Epithelial cell of prostate (primary cell): ENCODE results near the gene GALNT12.

Experiments
- DNase-seq: peaks from one replicate; pipeline ENCODE4 v3.0.0-alpha.2; 2011; ENCODE audit warnings: low read depth, low spot score
- H3K27ac ChIP-seq: fragments of 450-650 bp; 2 replicates; pipeline ENCODE4 v1.5.1; 2017; ENCODE audit warnings: mild to moderate bottlenecking

The GALNT12 gene

GRCh38 chr9:98851730-98852459, 44.4 kb downstream of the GALNT12 start:
- DNase-seq, result no peak
- H3K27ac ChIP-seq, result no peak overlapping the region

DNA sequence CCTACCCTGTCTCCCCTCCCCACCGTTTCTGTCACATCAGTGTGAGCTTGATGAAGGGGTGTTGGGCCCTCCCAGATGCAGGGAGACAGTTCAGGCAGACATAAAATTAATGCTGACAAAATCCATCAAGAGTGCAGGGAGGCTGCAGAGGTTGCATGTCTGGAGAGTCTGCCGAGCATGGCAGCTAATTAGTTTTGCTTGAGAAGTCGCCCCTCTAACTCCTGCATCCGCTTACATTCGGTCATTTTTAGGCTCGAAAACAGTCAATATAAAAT, 44.9 kb downstream of the GALNT12 start:
- DNase-seq, result no peak
- H3K27ac ChIP-seq, result no peak overlapping the region

- no peak overlapping the region for H3K27ac ChIP-seq
- DNase-seq, result no peak
These were observed 45.5 kb downstream of the GALNT12 start for GRCh38 chr9:98852961-98853360.

GRCh38 chr9:98854266-98854665, 46.8 kb downstream of the GALNT12 start:
- no peak for DNase-seq
- no peak overlapping the region for H3K27ac ChIP-seq

GRCh38 chr9:98855592-98855991, 48.1 kb downstream of the GALNT12 start:
- no peak for DNase-seq
- no peak overlapping the region for H3K27ac ChIP-seq

DNA sequence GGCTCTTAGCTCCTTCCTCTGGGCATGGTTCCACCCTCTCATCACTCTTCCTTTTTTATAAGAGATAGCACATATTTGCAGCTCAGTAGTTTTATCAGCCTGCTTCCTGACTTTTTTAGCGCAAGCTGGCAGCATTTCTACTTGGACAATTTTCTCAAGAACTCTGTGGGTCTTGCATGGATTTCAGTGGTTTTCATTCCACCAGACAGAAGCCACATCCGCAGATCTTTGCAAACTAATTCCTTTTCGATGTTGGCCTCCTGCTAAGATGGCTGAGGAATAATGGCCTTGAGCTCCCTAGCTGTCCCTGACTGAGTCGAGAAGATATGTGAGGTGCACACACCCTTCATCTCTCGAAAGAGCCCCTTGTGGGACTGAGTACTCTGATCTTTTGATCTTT, 49.5 kb downstream of the GALNT12 start:
- no peak overlapping the region for H3K27ac ChIP-seq
- DNase-seq, result no peak

GRCh38 chr9:98859941-98860340, 52.5 kb downstream of the GALNT12 start:
- no peak for DNase-seq
- H3K27ac ChIP-seq, result no peak overlapping the region

DNA sequence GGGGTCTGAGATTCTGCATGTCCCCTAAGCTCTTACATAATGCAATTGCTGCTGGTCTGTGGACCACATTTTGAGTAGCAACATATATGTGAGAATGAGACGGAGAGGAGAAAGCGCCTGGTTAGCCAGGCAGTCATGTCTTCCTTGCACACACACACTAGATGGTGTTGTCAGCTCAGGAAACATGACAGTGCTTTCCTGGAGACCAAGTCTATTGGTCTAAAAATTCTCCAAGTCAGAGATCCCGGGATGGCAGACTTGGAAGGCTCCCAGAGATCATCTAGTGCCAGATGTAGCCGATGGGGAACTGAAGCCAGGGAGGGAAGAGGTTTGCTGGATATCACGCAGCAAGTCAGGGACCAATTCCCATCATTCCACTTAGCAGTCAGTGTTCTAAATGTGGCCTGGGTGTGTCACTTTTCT, 53.4 kb downstream of the GALNT12 start:
- DNase-seq, result no peak
- H3K27ac ChIP-seq, result no peak overlapping the region

GRCh38 chr9:98861781-98862504, 54.5 kb downstream of the GALNT12 start:
- DNase-seq, result peak; percentile 41
- H3K27ac ChIP-seq, result no peak overlapping the region

DNA sequence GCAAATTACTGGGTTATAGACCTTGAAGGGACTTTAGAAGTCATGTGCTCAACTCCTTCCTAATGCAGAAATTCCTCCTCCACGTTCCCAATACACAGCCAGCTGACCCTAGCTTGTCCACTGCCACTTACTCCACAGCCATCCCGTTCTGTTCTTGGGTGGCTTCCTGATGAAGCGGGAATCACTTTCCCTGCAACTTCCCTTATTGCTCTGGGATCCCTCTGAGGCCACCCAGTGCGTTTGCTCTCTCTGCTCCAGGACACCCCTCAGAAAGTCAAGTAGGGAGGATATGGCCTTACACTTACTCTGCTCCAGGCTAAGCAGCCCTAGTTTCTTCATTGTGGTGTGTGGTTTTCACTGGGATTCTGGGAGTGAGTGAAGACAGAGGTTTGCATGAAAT, 55.5 kb downstream of the GALNT12 start:
- DNase-seq, result no peak
- H3K27ac ChIP-seq, result no peak overlapping the region

- no peak for DNase-seq
- no peak overlapping the region for H3K27ac ChIP-seq
These were observed 57.1 kb downstream of the GALNT12 start for GRCh38 chr9:98864281-98865174.

- no peak for DNase-seq
- no peak overlapping the region for H3K27ac ChIP-seq
These were observed 57.9 kb downstream of the GALNT12 start for GRCh38 chr9:98865284-98865875.

DNA sequence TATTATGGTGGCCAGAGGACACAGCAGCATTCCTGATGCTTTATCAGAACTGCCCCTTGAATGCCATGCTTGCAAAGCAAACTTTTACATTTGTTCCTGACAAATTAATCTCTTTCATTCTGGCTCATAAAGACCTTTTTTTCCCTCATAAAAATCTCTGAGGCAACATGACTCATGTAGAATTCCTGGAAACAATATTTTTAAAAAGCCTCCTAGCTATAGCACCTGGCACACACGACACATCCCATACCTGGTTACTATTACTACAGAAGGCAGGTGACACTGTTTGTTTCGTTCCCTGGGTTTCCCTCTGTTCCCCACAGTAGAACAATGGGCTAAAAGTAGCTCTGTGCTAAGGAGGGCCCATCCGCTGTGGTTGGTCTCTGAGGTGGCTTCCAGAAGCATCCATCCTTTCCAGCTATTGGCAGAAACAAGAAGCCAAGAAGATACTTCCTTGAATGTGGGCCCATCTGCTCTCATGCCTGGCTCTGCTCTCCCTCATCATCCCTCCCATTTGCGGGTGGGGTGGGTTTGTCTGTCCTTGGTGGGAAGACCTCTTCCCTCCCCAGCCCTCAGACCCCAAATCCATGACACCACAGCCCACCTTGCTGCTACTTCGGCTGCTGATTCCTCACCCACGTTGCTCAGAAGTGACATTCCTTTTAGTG, 59.1 kb downstream of the GALNT12 start:
- no peak for DNase-seq
- no peak overlapping the region for H3K27ac ChIP-seq

- no peak for DNase-seq
- H3K27ac ChIP-seq, result no peak overlapping the region
These were observed 59.6 kb downstream of the GALNT12 start for GRCh38 chr9:98867103-98867428.

DNA sequence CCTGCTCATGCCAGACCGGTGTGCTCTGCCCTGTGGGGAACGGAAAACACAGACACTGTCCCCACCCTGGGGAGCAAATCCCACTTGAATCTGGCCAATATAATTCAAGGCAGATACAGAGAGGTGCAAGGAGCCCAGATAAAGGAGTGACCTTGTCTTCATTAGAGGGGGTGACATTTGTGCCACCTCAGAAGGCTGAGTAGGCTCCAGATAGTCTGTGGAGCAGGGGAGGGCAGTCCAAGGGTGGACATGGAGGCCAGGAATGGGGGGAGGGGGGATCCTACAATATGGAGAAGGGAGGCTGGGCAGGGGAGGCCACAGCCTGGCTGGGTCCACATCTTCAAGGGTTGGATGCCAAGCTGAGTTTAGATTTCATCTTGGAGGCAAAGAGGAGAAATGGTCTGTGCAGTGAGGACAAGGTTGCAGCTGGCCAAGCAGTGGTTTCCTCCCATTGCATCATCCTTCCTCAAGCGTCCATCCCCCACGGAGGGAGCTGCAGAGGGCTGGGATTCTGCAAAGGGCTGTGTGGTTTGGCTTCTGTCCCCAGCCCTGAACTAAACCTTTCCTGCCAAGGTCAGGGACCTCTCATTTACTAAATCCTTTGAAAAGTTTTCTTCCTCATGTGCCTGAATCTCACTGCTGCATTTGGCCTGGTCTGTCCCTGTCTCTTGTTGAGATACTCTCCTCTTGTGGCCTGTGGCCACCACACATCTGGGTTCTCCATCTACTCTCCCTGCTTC, 60.1 kb downstream of the GALNT12 start:
- H3K27ac ChIP-seq, result no peak overlapping the region
- DNase-seq, result no peak

- no peak overlapping the region for H3K27ac ChIP-seq
These were observed 61.7 kb downstream of the GALNT12 start for GRCh38 chr9:98869078-98869745.

GRCh38 chr9:98869866-98870265, 62.4 kb downstream of the GALNT12 start:
- H3K27ac ChIP-seq, result no peak overlapping the region
- no peak for DNase-seq

More at GRCh38 chr9:98869078-98869745, 61.7 kb downstream of the GALNT12 start:
- DNase-seq, result no peak

DNA sequence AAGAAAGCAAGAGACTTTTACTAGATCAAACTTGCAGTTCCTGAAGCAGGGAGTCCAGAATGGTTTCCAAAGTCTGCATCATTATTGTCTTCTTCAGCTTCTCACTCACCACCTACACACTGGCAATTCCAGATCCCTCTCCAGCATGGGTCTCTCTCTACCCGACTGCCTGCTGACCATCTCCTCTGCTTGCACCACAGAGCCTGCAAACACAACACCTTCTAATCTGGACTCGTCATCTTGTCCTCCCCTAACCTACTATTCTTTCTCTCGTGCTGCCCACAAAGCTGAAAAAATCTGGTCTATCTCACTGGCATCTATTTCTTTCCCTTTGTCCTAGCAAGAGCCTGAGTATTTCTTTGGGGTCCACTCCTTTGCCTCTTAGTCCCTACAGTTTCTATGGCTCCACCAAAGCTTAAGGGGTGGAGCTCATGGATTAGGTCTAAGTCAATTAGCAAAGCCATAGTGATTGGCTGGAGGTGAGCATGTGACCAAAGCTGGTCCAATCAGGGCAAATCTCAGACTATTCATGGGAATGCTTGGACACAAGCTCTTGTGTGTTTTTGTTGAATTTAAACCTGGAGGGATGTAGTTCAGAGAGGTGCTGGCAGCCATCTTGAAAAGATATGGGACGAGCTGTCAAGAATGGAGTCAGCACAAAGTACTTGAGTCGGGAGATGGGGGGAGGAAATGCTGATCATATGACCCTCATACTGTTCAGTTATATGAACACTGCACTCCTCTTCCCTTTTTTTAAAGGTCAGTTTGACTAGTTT, 63.5 kb downstream of the GALNT12 start:
- no peak for DNase-seq
- H3K27ac ChIP-seq, result no peak overlapping the region
